Ishikawa (cell line): ENCODE results near the gene ZBTB20.

Experiments
- CEBPB ChIP-seq: IDR thresholded peaks from 2 replicates; pipeline ENCODE4 v1.6.1; 2012
- CREB1 ChIP-seq: IDR thresholded peaks from 2 replicates; pipeline ENCODE4 v1.6.1; 2012; ENCODE audit warnings: low read depth
- EGR1 ChIP-seq: IDR thresholded peaks from 2 replicates; pipeline ENCODE4 v1.6.1; 2012
- EP300 ChIP-seq: IDR thresholded peaks from 2 replicates; pipeline ENCODE4 v1.6.1; 2012; ENCODE audit warnings: borderline replicate concordance
- FOXM1 ChIP-seq: IDR thresholded peaks from 2 replicates; pipeline ENCODE4 v1.6.1; 2012; ENCODE audit warnings: low read depth, borderline replicate concordance
- NFIC ChIP-seq: IDR thresholded peaks from 2 replicates; pipeline ENCODE4 v1.6.1; 2012
- RAD21 ChIP-seq: IDR thresholded peaks from 2 replicates; pipeline ENCODE4 v1.6.1; 2012; ENCODE audit warnings: low read depth
- REST ChIP-seq: IDR thresholded peaks from 2 replicates; pipeline ENCODE4 v1.6.1; 2012; ENCODE audit warnings: low read depth, mild to moderate bottlenecking
- TAF1 ChIP-seq: IDR thresholded peaks from 2 replicates; pipeline ENCODE4 v1.6.1; 2012; ENCODE audit warnings: low read depth, mild to moderate bottlenecking
- TCF12 ChIP-seq: IDR thresholded peaks from 2 replicates; pipeline ENCODE4 v1.6.1; 2012; ENCODE audit warnings: low read depth
- TEAD4 ChIP-seq: IDR thresholded peaks from 2 replicates; pipeline ENCODE4 v1.6.1; 2012
- YY1 ChIP-seq: IDR thresholded peaks from 2 replicates; pipeline ENCODE4 v1.6.1; 2012; ENCODE audit warnings: low read depth
- ZBTB7A ChIP-seq: IDR thresholded peaks from 2 replicates; pipeline ENCODE4 v1.6.1; 2012; ENCODE audit warnings: low read depth
- TF ChIP-seq, protein P1 (sequence below): IDR thresholded peaks from 2 replicates; pipeline ENCODE4 v1.6.1; 2012
- TF ChIP-seq, protein P2 (sequence below): IDR thresholded peaks from 2 replicates; pipeline ENCODE4 v1.6.1; 2012

Gene ZBTB20

DNA sequence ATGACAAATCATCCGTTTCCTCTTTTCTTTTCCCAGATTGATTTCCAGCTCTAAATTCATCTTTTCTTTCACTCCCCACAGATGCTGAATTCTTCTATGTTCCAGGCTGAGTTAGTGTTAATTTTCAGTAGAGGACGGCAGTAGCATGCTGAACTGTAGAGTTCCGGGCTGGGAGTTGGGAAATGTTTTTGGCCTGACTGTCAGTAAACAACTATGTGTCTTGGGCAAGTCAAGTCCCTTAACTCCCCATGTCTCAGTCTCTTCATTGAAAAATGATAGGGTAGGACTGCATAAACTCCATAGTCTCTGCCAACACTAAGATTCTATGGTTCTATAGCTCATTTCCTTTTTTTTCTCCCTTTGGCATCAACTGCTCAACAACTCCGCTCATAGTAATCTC, 519.3 kb downstream of the ZBTB20 start:
- no peak for TF ChIP-seq YY1
- TF ChIP-seq EGR1, result no peak
- TF ChIP-seq RAD21, result no peak
- no peak for TF ChIP-seq EP300
- no peak for TF ChIP-seq CEBPB
- no peak for TF ChIP-seq CREB1
- TF ChIP-seq, protein P1, sequence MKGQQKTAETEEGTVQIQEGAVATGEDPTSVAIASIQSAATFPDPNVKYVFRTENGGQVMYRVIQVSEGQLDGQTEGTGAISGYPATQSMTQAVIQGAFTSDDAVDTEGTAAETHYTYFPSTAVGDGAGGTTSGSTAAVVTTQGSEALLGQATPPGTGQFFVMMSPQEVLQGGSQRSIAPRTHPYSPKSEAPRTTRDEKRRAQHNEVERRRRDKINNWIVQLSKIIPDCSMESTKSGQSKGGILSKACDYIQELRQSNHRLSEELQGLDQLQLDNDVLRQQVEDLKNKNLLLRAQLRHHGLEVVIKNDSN, result no peak
- no peak for TF ChIP-seq REST
- no peak for TF ChIP-seq FOXM1
- TF ChIP-seq, protein P2, sequence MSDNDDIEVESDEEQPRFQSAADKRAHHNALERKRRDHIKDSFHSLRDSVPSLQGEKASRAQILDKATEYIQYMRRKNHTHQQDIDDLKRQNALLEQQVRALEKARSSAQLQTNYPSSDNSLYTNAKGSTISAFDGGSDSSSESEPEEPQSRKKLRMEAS, result no peak
- no peak for TF ChIP-seq TAF1
- TF ChIP-seq TCF12, result no peak
- no peak for TF ChIP-seq ZBTB7A
- TF ChIP-seq NFIC, result no peak
- no peak for TF ChIP-seq TEAD4

DNA sequence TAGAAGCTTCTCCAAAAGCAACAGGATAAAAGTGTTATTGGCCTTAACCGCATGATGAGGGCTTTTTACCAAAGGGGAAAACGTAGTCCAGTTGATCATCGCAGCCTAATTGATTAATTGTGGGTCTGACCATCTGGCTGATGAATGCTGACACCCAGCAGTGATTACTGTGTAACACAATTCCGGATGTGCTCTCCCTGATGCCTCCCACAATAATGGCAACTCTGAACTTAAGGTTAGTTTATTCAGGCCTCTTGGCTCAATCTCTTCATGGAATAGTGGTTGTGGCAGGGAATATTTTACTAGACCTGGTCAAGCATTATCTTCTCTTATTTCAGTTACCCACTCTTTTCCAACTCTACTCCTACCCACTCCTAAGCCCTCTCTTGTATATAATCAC, 520.3 kb downstream of the ZBTB20 start:
- TF ChIP-seq TAF1 (no peak), EGR1 (no peak), TCF12 (no peak), EP300 (no peak), CEBPB (no peak), NFIC (no peak), CREB1 (no peak), ZBTB7A (no peak), REST (no peak), TEAD4 (no peak), YY1 (no peak), RAD21 (no peak), FOXM1 (no peak)
- TF ChIP-seq, protein P1, result no peak
- TF ChIP-seq, protein P2, result no peak

DNA sequence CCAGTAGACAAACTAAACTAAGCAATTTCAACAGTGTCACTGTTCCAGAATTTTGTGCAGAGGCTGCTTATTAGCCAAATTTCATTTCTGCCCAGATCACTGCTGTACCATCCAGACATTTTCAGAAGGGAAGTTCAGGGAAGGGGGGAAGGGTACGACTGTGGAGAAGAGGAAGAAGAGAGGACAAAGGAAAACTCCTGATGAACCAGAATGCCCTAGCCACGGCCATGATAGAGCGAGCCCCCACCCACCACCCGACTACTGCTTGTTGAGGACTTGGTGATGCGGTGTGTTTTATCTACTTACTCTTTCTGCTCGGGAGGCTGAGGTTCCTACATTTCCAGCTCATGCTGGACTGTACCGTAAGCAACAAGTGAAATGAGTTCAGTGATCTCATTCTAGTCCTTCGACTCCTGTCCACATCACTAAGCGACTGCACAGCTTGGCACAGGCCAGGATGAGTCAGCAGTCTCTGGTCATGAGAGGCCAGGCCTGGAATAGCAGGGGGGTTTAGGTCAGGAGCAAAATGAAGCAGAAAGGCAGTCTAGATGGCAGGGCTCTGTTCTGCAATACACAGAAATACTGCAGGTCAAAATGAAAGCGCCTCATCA, 522.4 kb downstream of the ZBTB20 start:
- TF ChIP-seq NFIC (peak; percentile 13; the same call in 1 of the 2 replicates), CREB1 (no peak), FOXM1 (no peak), RAD21 (no peak)

- no peak for TF ChIP-seq NFIC
- TF ChIP-seq, protein P2, result no peak
- no peak for TF ChIP-seq REST
- no peak for TF ChIP-seq FOXM1
- TF ChIP-seq CREB1, result no peak
- no peak for TF ChIP-seq EGR1
- TF ChIP-seq, protein P1, result no peak
- TF ChIP-seq ZBTB7A, result no peak
Measured at GRCh38 chr3:114624047-114624445, 523.0 kb downstream of the ZBTB20 start.
